Esophagus (tissue), 2 donors: ENCODE measurements around the gene SEPTIN5. TPM values are rescaled to one million over a fixed set of nuclear protein-coding genes. Genes with fewer than 3 reads are reported as not detected.

Experiments
- H3K27ac ChIP-seq, 2 donors: one replicate each; pipeline ENCODE4 v1.5.1; 2013; ENCODE audit warnings: low read depth in 2 of 2, mild to moderate bottlenecking in 2 of 2, inconsistent platforms in 1 of 2, low read length in 1 of 2, moderate library complexity in 1 of 2
- H3K27me3 ChIP-seq, 2 donors: one replicate each; pipeline ENCODE4 v1.6.1; 2013; ENCODE audit warnings: low read length in 2 of 2, control low read depth in 1 of 2, mild to moderate bottlenecking in 1 of 2; ENCODE audit not compliant: insufficient read depth in 2 of 2, control insufficient read depth in 1 of 2
- H3K36me3 ChIP-seq, 2 donors: one replicate each; pipeline ENCODE4 v1.6.1; 2013; ENCODE audit warnings: low read length in 1 of 2; ENCODE audit not compliant: control insufficient read depth in 2 of 2, insufficient read depth in 2 of 2
- H3K4me1 ChIP-seq, 2 donors: one replicate each; pipeline ENCODE4 v1.6.1; 2013; ENCODE audit warnings: low read length in 1 of 2; ENCODE audit not compliant: control insufficient read depth in 2 of 2, insufficient read depth in 2 of 2
- H3K4me3 ChIP-seq, 2 donors: one replicate each; pipeline ENCODE4 v1.5.1; 2013; ENCODE audit warnings: low read length in 2 of 2, mild to moderate bottlenecking in 2 of 2, low read depth in 1 of 2, moderate library complexity in 1 of 2
- H3K9me3 ChIP-seq, 2 donors: one replicate each; pipeline ENCODE4 v1.6.1; 2013; ENCODE audit warnings: mild to moderate bottlenecking in 2 of 2, low read depth in 1 of 2, low read length in 1 of 2, moderate library complexity in 1 of 2; ENCODE audit not compliant: control insufficient read depth in 2 of 2, insufficient read depth in 1 of 2
- WGBS, 2 donors: extraction: QIAGEN DNeasy Blood & Tissue Kit; methylation state at CpG; one replicate each; pipeline ENCODE4 v1.1.7; 2013; 5-methylcytosine and 5-hydroxymethylcytosine counted together
- polyA plus RNA-seq, 2 donors: library from polyadenylated mRNA; stranded (reverse); fragments of 200-250 nt; gene quantifications; one replicate each; pipeline ENCODE4 v1.2.3, GENCODE V29; 2013
- donor health status: healthy with polysubstance abuse.
- donor health status: Bipolar disorder and iron deficiency.

The SEPTIN5 gene
- polyA plus RNA-seq, 2 donors, result 40.8 to 51.8 TPM

- Histone ChIP-seq H3K36me3 (no peaks in the 10 kb centered on the region), H3K27me3 (no peaks in the 10 kb centered on the region), H3K4me3 (no peak overlapping the region), H3K9me3 (no peaks in the 10 kb centered on the region), H3K27ac (no peak overlapping the region), H3K4me1 (peaks cover 0 to 2% of the 10 kb centered on the region in 2 donors)
- WGBS, 2 donors, result 60 to 63% methylated on average over 16 of the region's 16 CpGs
Observed at GRCh38 chr22:19739448-19739895, 25.2 kb downstream of the SEPTIN5 start.

DNA sequence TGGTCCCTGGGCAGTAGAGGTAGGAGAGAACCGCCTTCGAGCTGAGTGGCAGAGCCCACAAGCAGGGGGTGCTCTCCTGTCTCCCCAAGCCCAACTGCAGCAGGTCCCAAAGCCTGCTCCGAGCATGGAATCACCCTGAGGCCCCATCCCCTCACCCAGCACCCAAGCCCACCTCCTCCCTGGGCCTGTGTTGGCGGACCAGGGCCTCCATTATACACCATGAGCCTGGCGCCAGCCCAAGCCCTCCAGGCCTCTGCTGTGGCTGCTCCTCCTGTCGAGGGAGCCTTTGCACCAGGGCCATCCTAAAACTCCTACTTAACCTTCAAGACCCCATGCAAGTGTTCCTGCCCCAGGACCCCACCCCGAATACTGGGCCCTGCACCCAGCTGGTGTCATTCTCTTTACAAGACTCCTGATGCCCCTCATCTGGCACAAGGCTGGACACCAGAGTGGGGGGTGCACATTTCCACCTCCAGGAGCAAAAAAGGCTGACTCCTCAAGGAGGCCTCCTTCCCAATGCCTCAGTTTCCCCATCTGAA is 25.7 kb downstream of the SEPTIN5 start:
- Histone ChIP-seq H3K36me3 (no peaks in the 10 kb centered on the region), H3K4me3 (no peak overlapping the region), H3K9me3 (no peaks in the 10 kb centered on the region), H3K4me1 (peaks cover 0 to 2% of the 10 kb centered on the region in 2 donors), H3K27ac (no peak overlapping the region), H3K27me3 (no peaks in the 10 kb centered on the region)
- 71 to 85% methylated on average over 6 to 7 of the region's 7 CpGs for WGBS, 2 donors

GRCh38 chr22:19740586-19740985 is 26.3 kb downstream of the SEPTIN5 start:
- WGBS, 2 donors, result 85 to 87% methylated on average over 15 of the region's 15 CpGs
- Histone ChIP-seq H3K36me3 (no peaks in the 10 kb centered on the region), H3K4me1 (peaks cover 0 to 2% of the 10 kb centered on the region in 2 donors), H3K4me3 (no peak overlapping the region), H3K27ac (no peak overlapping the region), H3K27me3 (no peaks in the 10 kb centered on the region), H3K9me3 (no peaks in the 10 kb centered on the region)

DNA sequence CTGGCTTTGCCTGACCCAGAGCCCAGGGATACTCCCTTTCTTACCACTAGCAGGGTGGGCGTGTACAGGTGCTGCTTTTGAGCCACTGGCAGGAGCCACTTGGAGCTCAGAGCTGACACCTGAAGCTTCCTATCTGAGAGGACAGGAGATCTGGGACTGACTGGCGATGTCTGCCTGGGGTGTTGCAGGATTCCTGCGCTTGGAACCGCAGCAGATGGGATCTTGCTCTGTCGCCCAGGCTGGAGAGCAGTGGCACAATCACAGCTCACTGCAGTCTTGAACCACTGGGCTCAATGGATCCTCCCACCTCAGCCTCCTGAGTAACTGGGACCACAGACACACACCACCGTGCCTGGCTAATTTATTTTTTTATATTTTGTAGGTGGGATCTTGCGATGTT is 26.8 kb downstream of the SEPTIN5 start:
- H3K36me3 ChIP-seq, result no peaks in the 10 kb centered on the region
- no peaks in the 10 kb centered on the region for H3K27me3 ChIP-seq
- no peak overlapping the region for H3K27ac ChIP-seq
- H3K4me3 ChIP-seq, result no peak overlapping the region
- no peaks in the 10 kb centered on the region for H3K9me3 ChIP-seq
- 94 to 95% methylated on average over 7 of the region's 7 CpGs for WGBS, 2 donors
- H3K4me1 ChIP-seq, result peaks cover 0 to 2% of the 10 kb centered on the region in 2 donors

GRCh38 chr22:19742160-19743066 is 28.1 kb downstream of the SEPTIN5 start:
- H3K4me3 ChIP-seq, result no peak overlapping the region
- H3K27ac ChIP-seq, result no peak overlapping the region
- no peaks in the 10 kb centered on the region for H3K36me3 ChIP-seq
- H3K9me3 ChIP-seq, result no peaks in the 10 kb centered on the region
- 90 to 91% methylated on average over 21 of the region's 21 CpGs for WGBS, 2 donors
- H3K4me1 ChIP-seq, result peaks cover 0 to 2% of the 10 kb centered on the region in 2 donors
- no peaks in the 10 kb centered on the region for H3K27me3 ChIP-seq

GRCh38 chr22:19743081-19743480 is 28.8 kb downstream of the SEPTIN5 start:
- H3K36me3 ChIP-seq, result no peaks in the 10 kb centered on the region
- H3K4me1 ChIP-seq, result peaks cover 0 to 2% of the 10 kb centered on the region in 2 donors
- no peak overlapping the region for H3K4me3 ChIP-seq
- no peaks in the 10 kb centered on the region for H3K9me3 ChIP-seq
- H3K27ac ChIP-seq, result no peak overlapping the region
- H3K27me3 ChIP-seq, result no peaks in the 10 kb centered on the region
- WGBS, 2 donors, result 86 to 91% methylated on average over 6 of the region's 6 CpGs

- WGBS, 2 donors, result 61 to 64% methylated on average over 4 of the region's 4 CpGs
- Histone ChIP-seq H3K9me3 (no peaks in the 10 kb centered on the region), H3K36me3 (no peaks in the 10 kb centered on the region), H3K4me3 (no peak overlapping the region), H3K27ac (no peak overlapping the region), H3K27me3 (no peaks in the 10 kb centered on the region), H3K4me1 (peaks cover 0 to 2% of the 10 kb centered on the region in 2 donors)
Observed at GRCh38 chr22:19743651-19744050, 29.3 kb downstream of the SEPTIN5 start.

- Histone ChIP-seq H3K27me3 (no peaks in the 10 kb centered on the region), H3K36me3 (no peaks in the 10 kb centered on the region), H3K9me3 (no peaks in the 10 kb centered on the region), H3K4me1 (no peaks in the 10 kb centered on the region), H3K27ac (no peak overlapping the region), H3K4me3 (no peak overlapping the region)
- WGBS, 2 donors, result 85% methylated on average over 13 of the region's 13 CpGs
Observed at GRCh38 chr22:19744350-19745006, 30.2 kb downstream of the SEPTIN5 start.

DNA sequence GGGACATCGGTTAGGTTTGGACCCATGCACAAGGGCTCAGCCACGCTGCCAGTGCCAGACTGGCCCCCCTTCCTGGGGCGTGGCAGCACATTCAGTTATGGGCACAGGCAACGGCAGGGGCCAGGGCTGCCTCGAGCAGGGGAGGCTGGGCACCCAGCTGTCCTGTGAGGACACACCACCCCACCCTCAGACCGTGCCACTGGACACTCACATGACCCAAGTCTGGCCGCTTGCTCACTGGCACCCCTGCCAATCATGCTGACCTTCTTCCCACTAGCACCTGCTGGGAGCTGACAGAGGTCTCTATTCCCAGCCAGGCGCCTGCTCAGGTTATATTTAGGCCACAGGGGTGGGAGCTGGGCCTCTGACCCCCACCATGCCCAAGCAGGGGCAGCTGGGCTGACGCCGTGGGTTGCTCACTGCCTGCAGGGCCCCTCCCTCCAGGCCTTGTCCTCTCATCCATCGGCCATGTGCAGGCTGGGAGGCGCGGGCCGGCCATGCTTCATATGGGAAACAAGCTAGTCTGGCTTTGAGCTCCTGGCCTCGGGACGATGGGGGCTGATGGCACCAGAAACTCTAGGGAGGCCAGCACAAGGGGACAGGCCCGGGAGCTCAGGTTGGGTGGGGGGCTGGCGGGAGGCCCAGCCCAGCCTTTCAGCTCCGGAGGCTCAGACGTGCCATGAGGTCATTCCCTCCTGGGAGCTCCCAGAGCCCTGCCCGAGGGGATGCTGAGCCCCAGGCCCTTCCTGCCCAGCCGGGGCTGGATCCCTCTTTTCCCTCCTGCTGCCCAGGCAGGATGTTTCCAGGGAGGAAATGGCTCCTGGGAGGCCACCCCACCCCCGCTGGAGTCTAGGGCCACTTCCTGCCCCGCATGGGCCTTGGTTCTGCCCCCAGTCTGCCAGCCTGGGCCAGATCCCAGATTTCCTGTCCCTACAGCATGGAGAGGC is 31.1 kb downstream of the SEPTIN5 start:
- 54 to 55% methylated on average over 22 to 24 of the region's 24 CpGs for WGBS, 2 donors
- H3K36me3 ChIP-seq, result no peaks in the 10 kb centered on the region
- H3K4me3 ChIP-seq, result no peak overlapping the region
- no peaks in the 10 kb centered on the region for H3K27me3 ChIP-seq
- no peak overlapping the region for H3K27ac ChIP-seq
- H3K9me3 ChIP-seq, result no peaks in the 10 kb centered on the region
- no peaks in the 10 kb centered on the region for H3K4me1 ChIP-seq
